GM12801 (cell line): ENCODE data around the gene ELOVL5.

ENCODE experiments used
- CTCF ChIP-seq: IDR thresholded peaks from one replicate; pipeline ENCODE4 v1.5.1; 2011; ENCODE audit warnings: control low read depth; ENCODE audit not compliant: insufficient read length; ENCODE audit errors: extremely low read depth

ELOVL5 gene

GRCh38 chr6:53348371-53349208 is at the start of gene ELOVL5:
Gene ELOVL5, minus strand, starts transcription at chr6:53348950. Its CDS starts 53,251 bp downstream, at chr6:53295699.
- no peak for TF ChIP-seq CTCF

- TF ChIP-seq CTCF = no peak
These were observed 48.5 kb upstream of the ELOVL5 start for GRCh38 chr6:53397283-53397682.

GRCh38 chr6:53395986-53396385 is 47.2 kb upstream of the ELOVL5 start:
- TF ChIP-seq CTCF = no peak

- TF ChIP-seq CTCF = no peak
These were observed 46.0 kb upstream of the ELOVL5 start for GRCh38 chr6:53394704-53395103.

- TF ChIP-seq CTCF = no peak
These were observed 42.4 kb upstream of the ELOVL5 start for GRCh38 chr6:53391170-53391569.

GRCh38 chr6:53390010-53390409 is 41.3 kb upstream of the ELOVL5 start:
- no peak for TF ChIP-seq CTCF

- TF ChIP-seq CTCF = no peak
These were observed 33.7 kb upstream of the ELOVL5 start for GRCh38 chr6:53382421-53382820.
